ENCODE results near the gene MRGPRE.

MRGPRE gene

GRCh38 chr11:3200388-3201111 is 31.7 kb downstream of the MRGPRE start:
- DNase-seq (ENCODE audit: low read depth): no peak
- no peak for TF ChIP-seq CTCF (IDR thresholded peaks at IDR 0.05; ENCODE audit: low read length, missing control alignments)
- no peak overlapping the region for H3K4me3 ChIP-seq (replicated peaks; ENCODE audit: low read depth, low read length)

GRCh38 chr11:3199537-3200295 is 32.5 kb downstream of the MRGPRE start:
- DNase-seq (ENCODE audit: low read depth): no peak
- no peak overlapping the region for H3K4me3 ChIP-seq (replicated peaks; ENCODE audit: low read depth, low read length)
- no peak for TF ChIP-seq CTCF (IDR thresholded peaks at IDR 0.05; ENCODE audit: low read length, missing control alignments)

- no peak overlapping the region for H3K4me3 ChIP-seq (replicated peaks; ENCODE audit: low read depth, low read length)
- no peak for TF ChIP-seq CTCF (IDR thresholded peaks at IDR 0.05; ENCODE audit: low read length, missing control alignments)
- no peak for DNase-seq (ENCODE audit: low read depth)
These were observed 33.4 kb downstream of the MRGPRE start for GRCh38 chr11:3198815-3199214.

- H3K4me3 ChIP-seq (replicated peaks; ENCODE audit: low read depth, low read length): no peak overlapping the region
- no peak for TF ChIP-seq CTCF (IDR thresholded peaks at IDR 0.05; ENCODE audit: low read length, missing control alignments)
- DNase-seq (ENCODE audit: low read depth): no peak
These were observed 34.2 kb downstream of the MRGPRE start for GRCh38 chr11:3197878-3198528.

- no peak for DNase-seq (ENCODE audit: low read depth)
- no peak for TF ChIP-seq CTCF (IDR thresholded peaks at IDR 0.05; ENCODE audit: low read length, missing control alignments)
- no peak overlapping the region for H3K4me3 ChIP-seq (replicated peaks; ENCODE audit: low read depth, low read length)
These were observed 35.0 kb downstream of the MRGPRE start for GRCh38 chr11:3197044-3197695.

GRCh38 chr11:3196161-3197043 is 35.8 kb downstream of the MRGPRE start:
- no peak overlapping the region for H3K4me3 ChIP-seq (replicated peaks; ENCODE audit: low read depth, low read length)
- no peak for TF ChIP-seq CTCF (IDR thresholded peaks at IDR 0.05; ENCODE audit: low read length, missing control alignments)
- no peak for DNase-seq (ENCODE audit: low read depth)
